ENCODE measurements around the gene ORM1. TPM values are rescaled to one million over a fixed set of nuclear protein-coding genes. Genes with fewer than 3 reads are reported as not detected.

ORM1 gene
- polyA plus RNA-seq, 4 donors: 0.15 to 6.9 (median 1.3) TPM; not detected in 1

DNA sequence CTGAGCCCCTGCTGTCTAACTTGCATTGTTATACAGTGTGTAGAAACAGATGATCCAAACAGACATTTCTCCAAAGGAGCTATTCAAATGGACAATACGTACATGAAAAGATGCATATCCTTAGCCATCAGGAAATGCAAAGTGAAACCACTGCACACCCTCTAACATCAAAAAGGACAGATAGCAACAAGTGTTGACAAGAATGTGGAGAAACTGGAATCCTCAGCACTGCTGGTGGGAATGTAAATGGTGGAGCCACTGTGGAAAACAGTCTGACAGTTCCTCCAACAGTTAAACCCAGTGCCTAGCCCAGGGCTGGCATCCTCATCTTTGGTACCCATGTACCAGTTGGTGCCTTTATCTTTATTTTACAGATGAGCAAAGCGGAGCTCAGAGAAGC is 15.3 kb downstream of the ORM1 start:
- 93 to 96% (median 95%) methylated on average over 2 of the region's 2 CpGs for WGBS, 3 donors
- H3K4me3 ChIP-seq (ENCODE audit: low read depth in 1 of 3, low read length in 3 of 3): no peak overlapping the region
- H3K9me3 ChIP-seq (ENCODE audit: control insufficient read depth in 2 of 2, insufficient read depth in 1 of 2, low read depth in 1 of 2, low read length in 1 of 2): no peaks in the 10 kb centered on the region
- no peaks in the 10 kb centered on the region for H3K4me1 ChIP-seq (ENCODE audit: control insufficient read depth in 3 of 3, insufficient read depth in 2 of 3, low read depth in 1 of 3, low read length in 2 of 3)
- H3K27ac ChIP-seq (ENCODE audit: low read depth in 1 of 3, low read length in 2 of 3): no peak overlapping the region
- FAIRE-seq (no peak), DNase-seq (no peak)
- H3K27me3 ChIP-seq (ENCODE audit: control insufficient read depth in 3 of 3, insufficient read depth in 3 of 3, low read length in 3 of 3): no peaks in the 10 kb centered on the region
- H3K36me3 ChIP-seq (ENCODE audit: control insufficient read depth in 3 of 3, insufficient read depth in 2 of 3, low read depth in 1 of 3, low read length in 3 of 3): peaks cover 0 to 67% (median 12%) of the 10 kb centered on the region in 3 donors

DNA sequence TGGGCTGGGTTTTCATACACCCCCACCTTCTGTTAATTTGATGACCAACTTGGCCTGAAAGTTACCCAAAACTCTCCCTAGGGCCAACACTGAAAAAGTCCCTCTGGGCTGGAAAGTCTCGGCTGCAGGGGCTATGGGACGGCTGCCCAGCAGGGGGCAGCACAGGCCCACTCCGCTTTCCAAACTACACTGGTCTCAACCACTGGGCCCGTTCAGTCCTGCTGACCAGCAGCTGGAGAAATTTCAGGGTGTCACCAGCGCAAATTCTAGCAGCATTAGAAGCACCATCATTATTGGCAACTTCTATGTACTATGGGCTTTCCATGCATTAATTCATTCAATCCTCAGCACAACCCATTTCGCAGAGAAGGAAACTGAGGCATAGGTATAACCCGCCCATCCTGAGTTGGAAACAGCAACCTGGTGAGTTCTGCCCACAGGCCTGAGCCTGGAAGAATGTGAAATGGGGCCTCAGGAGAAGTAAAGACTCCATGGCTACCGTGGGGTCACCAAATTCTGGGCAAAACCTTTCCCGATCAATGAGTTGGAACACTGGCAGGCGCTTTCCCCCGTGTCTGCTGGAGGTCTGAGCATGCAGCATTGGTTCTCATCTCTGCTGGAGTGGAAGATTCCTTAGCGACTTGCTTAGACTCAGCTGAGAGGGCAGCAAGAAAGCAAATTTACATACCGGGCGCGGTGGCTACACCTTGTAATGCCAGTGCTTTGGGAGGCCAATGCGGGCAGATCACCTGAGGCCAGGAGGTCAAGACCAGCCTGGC is 16.4 kb downstream of the ORM1 start:
- no peak for FAIRE-seq

DNA sequence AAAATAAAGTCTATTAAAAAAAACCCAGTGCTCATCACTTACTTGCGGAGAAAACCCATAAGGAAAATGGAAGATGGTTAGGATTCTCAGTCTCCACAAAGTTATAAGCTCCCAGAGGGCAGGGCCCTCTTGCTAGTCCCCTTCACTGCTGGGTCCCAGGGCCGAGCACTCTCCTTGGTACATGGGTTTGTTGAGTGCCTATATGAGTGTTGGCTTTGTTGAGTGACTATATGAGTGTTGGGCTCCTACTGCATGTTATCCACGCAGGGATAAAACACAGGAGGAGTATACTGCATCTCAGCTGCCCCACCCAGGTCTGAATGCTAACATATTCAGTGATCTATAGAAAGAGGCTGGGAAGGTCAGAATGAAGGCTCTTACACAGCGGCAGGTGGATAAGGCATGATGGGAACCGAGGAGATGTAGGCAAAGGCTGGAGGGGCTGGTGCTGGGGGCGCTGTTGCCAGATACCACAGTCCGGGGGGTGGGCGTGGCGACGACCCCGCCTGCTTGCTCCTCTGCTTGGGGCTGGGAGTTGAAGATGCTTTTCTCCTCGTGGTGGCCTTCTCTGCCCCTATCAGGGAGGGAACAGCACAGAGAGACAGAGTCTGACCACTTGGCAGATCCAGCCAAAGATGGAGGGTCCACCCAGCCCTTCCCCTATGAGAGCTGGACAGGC is 18.4 kb downstream of the ORM1 start:
- H3K9me3 ChIP-seq (ENCODE audit: control insufficient read depth in 2 of 2, insufficient read depth in 1 of 2, low read depth in 1 of 2, low read length in 1 of 2): no peaks in the 10 kb centered on the region
- H3K27me3 ChIP-seq (ENCODE audit: control insufficient read depth in 3 of 3, insufficient read depth in 3 of 3, low read length in 3 of 3): no peaks in the 10 kb centered on the region
- DNase-seq (no peak), FAIRE-seq (no peak)
- H3K36me3 ChIP-seq (ENCODE audit: control insufficient read depth in 3 of 3, insufficient read depth in 2 of 3, low read depth in 1 of 3, low read length in 3 of 3): peaks cover 2 to 77% (median 19%) of the 10 kb centered on the region in 3 donors
- H3K4me3 ChIP-seq (ENCODE audit: low read depth in 1 of 3, low read length in 3 of 3): no peak overlapping the region
- WGBS, 3 donors: 81 to 88% (median 87%) methylated on average over 12 of the region's 12 CpGs
- H3K4me1 ChIP-seq (ENCODE audit: control insufficient read depth in 3 of 3, insufficient read depth in 2 of 3, low read depth in 1 of 3, low read length in 2 of 3): no peaks in the 10 kb centered on the region
- no peak overlapping the region for H3K27ac ChIP-seq (ENCODE audit: low read depth in 1 of 3, low read length in 2 of 3)

More for the DNA sequence above, 16.4 kb downstream of the ORM1 start:
- Histone ChIP-seq H3K9me3 (ENCODE audit: control insufficient read depth in 2 of 2, insufficient read depth in 1 of 2, low read depth in 1 of 2, low read length in 1 of 2) (no peaks in the 10 kb centered on the region), H3K27ac (ENCODE audit: low read depth in 1 of 3, low read length in 2 of 3) (no peak overlapping the region), H3K27me3 (ENCODE audit: control insufficient read depth in 3 of 3, insufficient read depth in 3 of 3, low read length in 3 of 3) (no peaks in the 10 kb centered on the region), H3K36me3 (ENCODE audit: control insufficient read depth in 3 of 3, insufficient read depth in 2 of 3, low read depth in 1 of 3, low read length in 3 of 3) (peaks cover 2 to 75% (median 19%) of the 10 kb centered on the region in 3 donors), H3K4me1 (ENCODE audit: control insufficient read depth in 3 of 3, insufficient read depth in 2 of 3, low read depth in 1 of 3, low read length in 2 of 3) (no peaks in the 10 kb centered on the region), H3K4me3 (ENCODE audit: low read depth in 1 of 3, low read length in 3 of 3) (no peak overlapping the region)
- peak; percentile 21 to 33 for DNase-seq
- 83 to 91% (median 88%) methylated on average over 16 of the region's 16 CpGs for WGBS, 3 donors

DNA sequence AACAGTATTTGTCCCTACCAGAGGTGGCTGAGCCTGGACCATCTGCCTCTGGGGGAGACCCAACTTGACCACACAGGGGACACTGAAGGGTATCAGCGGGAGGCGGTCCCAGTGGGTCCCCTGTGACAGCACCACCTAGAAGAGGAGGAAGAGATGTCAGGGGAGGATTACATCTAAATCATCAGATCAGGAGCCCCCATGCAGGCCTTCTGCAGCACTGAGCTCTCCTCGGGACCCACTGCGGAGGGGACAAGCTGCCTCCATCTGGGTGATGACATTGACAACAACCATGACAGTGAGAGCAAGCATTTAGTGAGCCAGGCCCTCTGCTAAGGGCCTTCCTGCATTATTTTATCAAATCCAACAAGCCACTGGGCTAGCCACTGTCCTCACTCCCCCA is 19.1 kb downstream of the ORM1 start:
- WGBS, 3 donors: 93 to 98% (median 94%) methylated on average over 4 of the region's 4 CpGs
- H3K9me3 ChIP-seq (ENCODE audit: control insufficient read depth in 2 of 2, insufficient read depth in 1 of 2, low read depth in 1 of 2, low read length in 1 of 2): no peaks in the 10 kb centered on the region
- FAIRE-seq: no peak

DNA sequence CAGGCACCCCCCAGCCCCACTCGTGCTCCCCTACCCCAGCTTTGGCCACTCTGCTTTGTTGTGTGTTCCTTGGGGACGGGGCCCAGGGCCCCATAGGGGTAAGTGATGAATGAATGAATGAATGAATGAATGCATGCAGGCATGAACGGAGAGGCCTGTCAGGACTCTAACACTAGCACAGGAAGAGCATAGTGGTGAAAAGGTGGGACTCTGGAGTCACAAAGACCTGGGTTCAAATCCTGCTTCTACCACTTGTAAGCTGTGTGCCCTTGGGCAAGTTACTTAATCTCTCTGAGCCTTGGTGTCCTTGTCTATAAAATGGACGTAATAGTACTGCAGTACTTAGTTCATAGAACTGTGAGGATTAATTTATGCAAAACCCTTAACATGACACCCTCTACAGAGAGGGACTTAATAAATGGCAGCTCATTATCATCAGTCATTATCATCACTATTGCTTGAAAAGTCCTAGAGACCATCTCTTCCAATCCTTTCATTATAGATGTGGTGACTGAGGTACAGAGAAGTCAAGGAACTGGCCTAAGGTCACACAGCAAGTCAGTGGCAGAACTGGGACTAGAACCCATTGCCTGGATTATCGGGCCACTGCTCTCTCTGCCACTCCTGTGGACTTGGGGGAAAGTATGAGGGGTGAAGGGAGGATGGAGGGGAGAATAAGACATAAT is 20.0 kb downstream of the ORM1 start:
- Histone ChIP-seq H3K27ac (ENCODE audit: low read depth in 1 of 3, low read length in 2 of 3) (no peak overlapping the region), H3K9me3 (ENCODE audit: control insufficient read depth in 2 of 2, insufficient read depth in 1 of 2, low read depth in 1 of 2, low read length in 1 of 2) (no peaks in the 10 kb centered on the region), H3K36me3 (ENCODE audit: control insufficient read depth in 3 of 3, insufficient read depth in 2 of 3, low read depth in 1 of 3, low read length in 3 of 3) (peaks cover 7 to 74% (median 18%) of the 10 kb centered on the region in 3 donors), H3K27me3 (ENCODE audit: control insufficient read depth in 3 of 3, insufficient read depth in 3 of 3, low read length in 3 of 3) (no peaks in the 10 kb centered on the region), H3K4me1 (ENCODE audit: control insufficient read depth in 3 of 3, insufficient read depth in 2 of 3, low read depth in 1 of 3, low read length in 2 of 3) (no peaks in the 10 kb centered on the region), H3K4me3 (ENCODE audit: low read depth in 1 of 3, low read length in 3 of 3) (no peak overlapping the region)
- DNase-seq (no peak), FAIRE-seq (no peak)
- 88 to 94% (median 91%) methylated on average over 5 of the region's 5 CpGs for WGBS, 3 donors

More for the DNA sequence above, 19.1 kb downstream of the ORM1 start:
- Histone ChIP-seq H3K4me1 (ENCODE audit: control insufficient read depth in 3 of 3, insufficient read depth in 2 of 3, low read depth in 1 of 3, low read length in 2 of 3) (no peaks in the 10 kb centered on the region), H3K36me3 (ENCODE audit: control insufficient read depth in 3 of 3, insufficient read depth in 2 of 3, low read depth in 1 of 3, low read length in 3 of 3) (peaks cover 2 to 75% (median 19%) of the 10 kb centered on the region in 3 donors), H3K27me3 (ENCODE audit: control insufficient read depth in 3 of 3, insufficient read depth in 3 of 3, low read length in 3 of 3) (no peaks in the 10 kb centered on the region), H3K27ac (ENCODE audit: low read depth in 1 of 3, low read length in 2 of 3) (no peak overlapping the region), H3K4me3 (ENCODE audit: low read depth in 1 of 3, low read length in 3 of 3) (no peak overlapping the region)
- DNase-seq: no peak

DNA sequence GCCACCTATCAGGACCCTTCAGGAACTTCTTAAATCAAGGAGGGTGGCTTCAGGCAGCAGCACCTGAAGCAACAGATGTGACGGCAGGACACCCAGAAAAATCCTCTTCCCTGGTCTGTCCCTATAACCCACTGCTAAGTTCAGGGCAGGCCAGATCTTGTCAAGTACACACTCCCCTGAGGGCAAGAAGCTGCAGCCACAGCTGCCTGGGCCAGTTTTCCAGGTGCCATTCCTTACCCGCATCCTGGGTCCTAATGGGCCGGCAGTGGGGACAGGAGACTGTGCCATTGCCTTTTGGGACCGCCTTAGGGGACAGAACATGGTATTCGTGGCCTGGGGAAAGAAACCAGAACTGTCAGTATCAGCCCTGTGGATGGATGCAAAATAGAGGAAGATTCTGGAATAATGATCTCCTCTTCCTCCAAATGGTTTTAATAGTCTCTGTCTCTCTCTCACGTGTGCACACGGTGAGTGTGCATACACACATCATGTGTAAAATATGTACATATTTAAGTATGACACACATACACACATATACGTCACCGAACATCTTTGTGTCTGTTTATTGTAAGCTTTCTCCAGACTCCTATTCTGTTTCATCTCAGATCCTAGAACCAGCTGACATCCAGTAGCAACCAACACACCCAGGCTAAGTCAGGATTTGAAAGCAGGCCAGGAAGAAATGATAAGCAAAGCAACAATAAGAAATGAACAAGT is 20.7 kb downstream of the ORM1 start:
- Histone ChIP-seq H3K4me1 (ENCODE audit: control insufficient read depth in 3 of 3, insufficient read depth in 2 of 3, low read depth in 1 of 3, low read length in 2 of 3) (no peaks in the 10 kb centered on the region), H3K9me3 (ENCODE audit: control insufficient read depth in 2 of 2, insufficient read depth in 1 of 2, low read depth in 1 of 2, low read length in 1 of 2) (no peaks in the 10 kb centered on the region), H3K27ac (ENCODE audit: low read depth in 1 of 3, low read length in 2 of 3) (no peak overlapping the region), H3K27me3 (ENCODE audit: control insufficient read depth in 3 of 3, insufficient read depth in 3 of 3, low read length in 3 of 3) (no peaks in the 10 kb centered on the region), H3K4me3 (ENCODE audit: low read depth in 1 of 3, low read length in 3 of 3) (no peak overlapping the region), H3K36me3 (ENCODE audit: control insufficient read depth in 3 of 3, insufficient read depth in 2 of 3, low read depth in 1 of 3, low read length in 3 of 3) (peaks cover 7 to 75% (median 23%) of the 10 kb centered on the region in 3 donors)
- FAIRE-seq (no peak), DNase-seq (no peak)
- 89 to 98% (median 94%) methylated on average over 9 of the region's 9 CpGs for WGBS, 3 donors

DNA sequence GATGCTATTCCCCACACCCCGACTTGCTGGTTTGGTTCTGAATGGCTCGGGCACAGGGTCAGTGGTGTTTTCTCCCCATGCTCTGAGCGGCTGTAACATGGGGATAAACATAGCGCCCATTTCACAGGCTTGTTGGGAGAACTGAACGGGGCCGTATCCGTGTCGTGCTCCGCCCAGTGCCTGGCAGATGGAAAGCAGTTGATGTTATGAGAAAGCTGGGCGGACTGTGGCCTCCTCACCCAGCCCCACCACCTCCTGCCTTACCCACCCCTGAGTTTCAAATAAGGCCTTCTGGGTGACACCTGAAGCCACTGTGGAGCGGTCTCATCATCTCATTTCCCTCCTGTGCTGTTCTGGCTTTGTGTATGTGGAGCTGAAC is 21.3 kb downstream of the ORM1 start:
- Histone ChIP-seq H3K36me3 (ENCODE audit: control insufficient read depth in 3 of 3, insufficient read depth in 2 of 3, low read depth in 1 of 3, low read length in 3 of 3) (peaks cover 7 to 75% (median 23%) of the 10 kb centered on the region in 3 donors), H3K27ac (ENCODE audit: low read depth in 1 of 3, low read length in 2 of 3) (no peak overlapping the region), H3K4me3 (ENCODE audit: low read depth in 1 of 3, low read length in 3 of 3) (no peak overlapping the region), H3K27me3 (ENCODE audit: control insufficient read depth in 3 of 3, insufficient read depth in 3 of 3, low read length in 3 of 3) (no peaks in the 10 kb centered on the region), H3K9me3 (ENCODE audit: control insufficient read depth in 2 of 2, insufficient read depth in 1 of 2, low read depth in 1 of 2, low read length in 1 of 2) (no peaks in the 10 kb centered on the region), H3K4me1 (ENCODE audit: control insufficient read depth in 3 of 3, insufficient read depth in 2 of 3, low read depth in 1 of 3, low read length in 2 of 3) (no peaks in the 10 kb centered on the region)
- FAIRE-seq: no peak
- 90 to 93% (median 90%) methylated on average over 11 of the region's 11 CpGs for WGBS, 3 donors
- no peak for DNase-seq

DNA sequence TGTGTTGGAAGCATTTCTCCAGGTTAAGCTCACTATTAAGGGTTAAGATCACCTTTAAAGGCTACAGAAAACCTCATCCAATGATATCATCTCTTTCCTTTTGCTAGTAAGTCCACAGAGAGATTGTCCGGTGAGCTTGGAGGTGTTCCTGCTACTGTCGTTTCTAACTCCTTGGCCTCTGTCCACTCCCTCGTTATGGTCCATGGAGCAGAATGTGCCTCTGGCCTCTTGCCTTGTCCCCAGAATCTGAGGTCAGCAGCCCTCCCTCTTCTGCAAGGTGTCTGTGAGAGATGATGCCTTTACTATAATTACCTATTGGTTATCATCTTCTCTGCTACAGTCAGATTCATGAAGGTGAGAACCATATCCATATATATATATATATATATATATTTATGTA is 21.8 kb downstream of the ORM1 start:
- Histone ChIP-seq H3K27me3 (ENCODE audit: control insufficient read depth in 3 of 3, insufficient read depth in 3 of 3, low read length in 3 of 3) (no peaks in the 10 kb centered on the region), H3K9me3 (ENCODE audit: control insufficient read depth in 2 of 2, insufficient read depth in 1 of 2, low read depth in 1 of 2, low read length in 1 of 2) (no peaks in the 10 kb centered on the region), H3K4me1 (ENCODE audit: control insufficient read depth in 3 of 3, insufficient read depth in 2 of 3, low read depth in 1 of 3, low read length in 2 of 3) (no peaks in the 10 kb centered on the region), H3K4me3 (ENCODE audit: low read depth in 1 of 3, low read length in 3 of 3) (no peak overlapping the region), H3K36me3 (ENCODE audit: control insufficient read depth in 3 of 3, insufficient read depth in 2 of 3, low read depth in 1 of 3, low read length in 3 of 3) (peaks cover 7 to 74% (median 28%) of the 10 kb centered on the region in 3 donors), H3K27ac (ENCODE audit: low read depth in 1 of 3, low read length in 2 of 3) (no peak overlapping the region)
- 69 to 73% (median 69%) methylated on average over 3 of the region's 3 CpGs for WGBS, 3 donors
- DNase-seq (no peak), FAIRE-seq (no peak)

Data from small intestine (tissue), 7 donors.